ENCODE results near the gene NIT2.
A peak's percentile ranks its signal among the peaks of the same experiment; 100 is the strongest.

Gene NIT2

GRCh38 chr3:100361897-100362296 is 27.3 kb downstream of the NIT2 start:
- no peak overlapping the region for H3K27ac ChIP-seq (replicated peaks)
- TF ChIP-seq REST (IDR thresholded peaks at IDR 0.05; ENCODE audit: insufficient replicate concordance, low read depth) = no peak
- TF ChIP-seq GABPA (IDR thresholded peaks at IDR 0.05; ENCODE audit: low read depth) = no peak
- TF ChIP-seq CTCF (IDR thresholded peaks at IDR 0.05; ENCODE audit: insufficient read depth, low read length) = no peak
- no peak for TF ChIP-seq SPI1 (IDR thresholded peaks at IDR 0.05; ENCODE audit: borderline replicate concordance, low read depth)
- TF ChIP-seq POLR2AphosphoS5 (IDR thresholded peaks at IDR 0.05; ENCODE audit: low read depth) = 0 out of 2 replicates have a peak, but pooled peaks have one; percentile 23
- no peaks in the 10 kb centered on the region for H3K27me3 ChIP-seq (ENCODE audit: insufficient read depth, poor library complexity, severe bottlenecking)
- no peak overlapping the region for H3K4me3 ChIP-seq (replicated peaks; ENCODE audit: insufficient read depth, low read length)
- no peak for DNase-seq (ENCODE audit: low read depth in 1 of 2, low spot score in 1 of 2)

- DNase-seq (ENCODE audit: low read depth in 1 of 2, low spot score in 1 of 2) = no peak
- no peak for TF ChIP-seq GABPA (IDR thresholded peaks at IDR 0.05; ENCODE audit: low read depth)
- no peak for TF ChIP-seq REST (IDR thresholded peaks at IDR 0.05; ENCODE audit: insufficient replicate concordance, low read depth)
- no peak for TF ChIP-seq POLR2AphosphoS5 (IDR thresholded peaks at IDR 0.05; ENCODE audit: low read depth)
- TF ChIP-seq CTCF (IDR thresholded peaks at IDR 0.05; ENCODE audit: insufficient read depth, low read length) = no peak
- no peak for TF ChIP-seq SPI1 (IDR thresholded peaks at IDR 0.05; ENCODE audit: borderline replicate concordance, low read depth)
- Histone ChIP-seq H3K27me3 (ENCODE audit: insufficient read depth, poor library complexity, severe bottlenecking) (no peaks in the 10 kb centered on the region), H3K27ac (replicated peaks) (no peak overlapping the region), H3K4me3 (replicated peaks; ENCODE audit: insufficient read depth, low read length) (no peak overlapping the region)
These were observed 29.9 kb downstream of the NIT2 start for GRCh38 chr3:100364421-100364820.

- H3K27me3 ChIP-seq (ENCODE audit: insufficient read depth, poor library complexity, severe bottlenecking) = no peaks in the 10 kb centered on the region
These were observed 31.9 kb downstream of the NIT2 start for GRCh38 chr3:100366424-100366823.

More at GRCh38 chr3:100366424-100366823, 31.9 kb downstream of the NIT2 start:
- TF ChIP-seq SPI1 (IDR thresholded peaks at IDR 0.05; ENCODE audit: borderline replicate concordance, low read depth) (no peak), REST (IDR thresholded peaks at IDR 0.05; ENCODE audit: insufficient replicate concordance, low read depth) (no peak), CTCF (IDR thresholded peaks at IDR 0.05; ENCODE audit: insufficient read depth, low read length) (no peak), GABPA (IDR thresholded peaks at IDR 0.05; ENCODE audit: low read depth) (no peak), POLR2AphosphoS5 (IDR thresholded peaks at IDR 0.05; ENCODE audit: low read depth) (no peak)
- DNase-seq (ENCODE audit: low read depth in 1 of 2, low spot score in 1 of 2) = no peak
- no peak overlapping the region for H3K27ac ChIP-seq (replicated peaks)
- no peak overlapping the region for H3K4me3 ChIP-seq (replicated peaks; ENCODE audit: insufficient read depth, low read length)

All from HL-60 (cell line).